AG09319 (cell line): ENCODE measurements around the gene BBIP1.

ENCODE experiments used
- DNase-seq: peaks from one replicate; pipeline ENCODE4 v3.0.0-alpha.2; 2010; ENCODE audit warnings: low read depth; ENCODE audit errors: extremely low read depth
- TF ChIP-seq, protein P1 (sequence below): IDR thresholded peaks from 2 replicates; pipeline ENCODE4 v1.5.1; 2011; ENCODE audit warnings: low read depth, mild to moderate bottlenecking, inconsistent platforms, low read length, moderate library complexity

Gene BBIP1

DNA sequence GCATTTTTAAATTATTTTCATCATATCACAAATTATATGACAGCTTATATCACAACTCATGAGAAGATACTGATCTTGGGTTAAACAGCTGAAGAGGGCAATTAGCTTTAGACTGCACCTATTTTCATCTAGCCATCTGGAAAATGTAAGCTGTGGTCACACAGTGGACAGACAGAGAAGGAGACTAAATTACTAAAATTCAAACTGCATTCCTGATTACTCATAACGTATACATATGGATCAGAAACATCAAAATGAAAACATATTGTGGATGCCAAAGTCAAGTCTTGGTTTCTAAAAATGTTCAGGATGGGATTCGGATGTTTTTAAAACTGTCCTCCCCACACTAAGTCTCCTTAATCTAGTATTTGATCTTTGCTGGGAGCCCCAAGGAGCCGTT is 6.6 kb downstream of the BBIP1 start:
- TF ChIP-seq, protein P1, sequence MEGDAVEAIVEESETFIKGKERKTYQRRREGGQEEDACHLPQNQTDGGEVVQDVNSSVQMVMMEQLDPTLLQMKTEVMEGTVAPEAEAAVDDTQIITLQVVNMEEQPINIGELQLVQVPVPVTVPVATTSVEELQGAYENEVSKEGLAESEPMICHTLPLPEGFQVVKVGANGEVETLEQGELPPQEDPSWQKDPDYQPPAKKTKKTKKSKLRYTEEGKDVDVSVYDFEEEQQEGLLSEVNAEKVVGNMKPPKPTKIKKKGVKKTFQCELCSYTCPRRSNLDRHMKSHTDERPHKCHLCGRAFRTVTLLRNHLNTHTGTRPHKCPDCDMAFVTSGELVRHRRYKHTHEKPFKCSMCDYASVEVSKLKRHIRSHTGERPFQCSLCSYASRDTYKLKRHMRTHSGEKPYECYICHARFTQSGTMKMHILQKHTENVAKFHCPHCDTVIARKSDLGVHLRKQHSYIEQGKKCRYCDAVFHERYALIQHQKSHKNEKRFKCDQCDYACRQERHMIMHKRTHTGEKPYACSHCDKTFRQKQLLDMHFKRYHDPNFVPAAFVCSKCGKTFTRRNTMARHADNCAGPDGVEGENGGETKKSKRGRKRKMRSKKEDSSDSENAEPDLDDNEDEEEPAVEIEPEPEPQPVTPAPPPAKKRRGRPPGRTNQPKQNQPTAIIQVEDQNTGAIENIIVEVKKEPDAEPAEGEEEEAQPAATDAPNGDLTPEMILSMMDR, result no peak
- no peak for DNase-seq

DNA sequence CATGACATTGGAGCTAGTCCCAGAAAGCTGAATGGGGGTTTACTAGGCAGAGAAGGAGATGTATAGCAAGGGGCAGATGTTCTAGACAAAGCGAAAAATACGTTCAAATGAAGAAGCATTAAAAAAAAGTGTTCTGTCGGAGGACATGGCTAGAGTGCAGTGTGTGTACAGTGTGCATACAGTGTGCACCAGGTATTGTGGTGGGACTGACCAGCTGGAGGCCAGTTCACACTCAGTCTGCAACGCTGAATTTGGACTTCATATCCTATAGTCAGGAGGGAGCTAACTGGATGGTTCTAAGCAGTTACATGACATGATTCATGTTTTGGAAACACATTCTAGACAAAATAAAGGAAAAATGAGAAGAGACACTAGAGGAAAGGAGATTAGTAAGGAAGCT is 8.8 kb downstream of the BBIP1 start:
- DNase-seq, result no peak
- TF ChIP-seq, protein P1, result no peak

DNA sequence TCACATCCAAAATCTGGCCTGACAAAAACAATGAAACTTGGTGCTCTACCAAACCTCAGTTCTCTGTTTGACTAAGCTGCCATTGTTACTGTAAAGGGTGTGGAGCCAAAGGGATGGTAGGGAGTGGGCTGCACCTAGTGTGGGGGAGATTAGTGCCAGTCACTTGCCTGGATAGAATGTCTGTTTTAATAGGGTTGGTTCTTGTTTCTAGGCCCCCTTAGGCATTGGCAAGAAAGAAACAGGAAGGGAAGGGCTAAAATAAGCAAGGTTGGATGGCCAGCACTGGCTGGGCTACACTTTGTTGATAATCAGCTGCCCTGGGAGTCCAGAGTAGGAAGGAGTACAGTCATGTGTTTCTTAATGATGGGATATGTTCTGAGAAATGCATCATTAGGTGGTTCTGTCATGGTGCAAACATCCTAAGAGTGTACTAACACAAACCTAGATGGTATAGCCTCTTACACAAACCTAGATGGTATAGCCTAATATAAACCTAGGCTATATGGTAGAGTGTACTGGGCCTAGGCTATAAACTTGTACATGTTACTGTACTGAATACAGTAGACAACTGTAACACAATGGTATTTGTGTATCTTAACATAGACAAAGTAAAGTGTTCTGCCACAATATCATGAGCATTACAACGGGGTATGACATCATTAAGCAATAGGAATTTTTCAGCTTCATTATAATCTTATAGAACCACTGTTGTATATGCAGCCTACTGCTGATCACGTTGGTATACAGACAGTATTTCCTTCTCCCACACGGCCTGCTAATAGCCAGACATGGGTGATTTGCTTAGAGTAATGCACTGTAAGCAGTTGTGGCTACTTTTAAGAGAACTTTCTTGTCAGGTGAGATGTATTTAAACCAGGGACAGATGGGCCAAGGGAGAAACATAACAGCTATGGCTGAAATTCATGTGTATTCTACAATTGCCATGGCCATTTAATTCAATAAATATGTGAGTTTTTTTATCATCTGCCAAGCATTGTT is 15.4 kb downstream of the BBIP1 start:
- no peak for DNase-seq
- TF ChIP-seq, protein P1, result no peak

DNA sequence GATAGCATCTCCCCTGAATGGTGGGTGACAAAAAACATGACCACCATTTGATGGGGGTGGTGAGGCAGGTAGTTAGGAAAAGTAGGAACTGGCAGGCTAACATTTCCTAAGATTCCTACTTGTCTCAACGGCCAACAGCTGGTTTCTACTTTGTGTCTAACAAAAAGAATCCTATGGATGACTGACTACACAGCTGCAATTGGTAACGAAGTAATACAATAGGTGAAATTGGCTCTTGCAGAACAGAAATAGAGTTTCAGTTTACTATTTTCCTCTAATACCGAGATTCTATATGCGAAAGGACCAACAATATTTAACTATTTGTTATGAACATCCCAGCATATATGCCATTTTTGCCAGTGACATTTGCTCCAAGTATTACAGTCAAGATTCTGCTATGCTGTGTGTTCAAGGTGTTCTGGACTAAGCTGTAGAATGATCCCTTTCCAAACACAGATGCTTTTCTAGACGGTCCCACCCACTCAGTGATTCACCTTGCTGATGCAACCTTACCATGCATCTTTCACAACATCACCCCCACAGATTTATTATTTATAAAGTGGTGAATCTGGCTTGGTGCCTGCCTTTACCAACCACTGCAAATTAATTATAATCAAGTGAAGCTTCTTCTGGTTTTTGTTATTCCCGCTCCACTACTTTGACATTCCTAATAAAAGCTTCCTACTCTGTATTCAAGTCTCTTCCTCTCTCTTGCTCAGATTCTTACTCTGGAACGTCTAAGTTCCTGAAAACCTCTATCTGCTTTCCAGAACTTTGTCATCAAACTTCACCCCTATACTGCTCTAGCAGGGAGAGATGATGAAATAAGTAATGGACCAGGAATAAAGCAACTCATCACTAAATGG is 16.8 kb downstream of the BBIP1 start:
- TF ChIP-seq, protein P1, result no peak
- no peak for DNase-seq

DNA sequence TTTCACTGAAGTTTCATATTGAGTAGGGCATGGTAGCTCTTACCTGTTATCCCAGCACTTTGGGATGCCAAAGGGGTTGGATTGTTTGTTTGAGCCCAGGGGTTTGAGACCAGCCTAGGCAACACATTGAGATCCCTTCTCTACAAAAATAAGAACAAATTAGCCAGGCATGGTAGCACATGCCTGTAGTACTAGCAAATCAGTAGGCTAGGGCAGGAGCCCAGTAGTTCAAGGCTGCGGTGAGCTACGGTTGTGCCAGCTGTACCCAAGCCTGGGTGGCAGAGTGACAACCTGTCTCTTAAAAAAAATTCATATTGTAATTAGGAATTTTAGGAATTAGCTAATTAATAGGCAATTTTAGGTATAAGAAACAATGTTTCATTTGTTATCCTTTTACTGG is 18.0 kb downstream of the BBIP1 start:
- DNase-seq, result no peak
- TF ChIP-seq, protein P1, result no peak

DNA sequence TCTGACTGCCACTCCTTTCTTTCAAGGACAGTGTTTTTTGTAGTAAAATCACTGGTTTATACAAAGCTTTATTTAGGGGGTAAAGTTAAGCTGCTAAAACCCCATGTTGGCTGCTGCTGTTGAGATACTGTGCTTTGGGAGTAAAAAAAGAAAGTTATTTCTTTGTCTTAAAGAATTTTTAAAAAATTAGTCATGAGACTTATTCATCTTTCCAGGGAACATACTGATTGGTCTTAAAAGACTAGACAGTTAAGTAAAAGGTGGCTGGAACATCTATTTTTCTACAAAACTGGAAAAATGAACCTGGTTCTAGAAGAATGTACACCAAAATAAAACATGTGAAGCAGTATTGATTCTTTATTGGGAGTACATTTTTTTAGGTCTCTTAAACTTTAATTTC is 20.6 kb downstream of the BBIP1 start:
- DNase-seq, result no peak
- TF ChIP-seq, protein P1, result no peak

DNA sequence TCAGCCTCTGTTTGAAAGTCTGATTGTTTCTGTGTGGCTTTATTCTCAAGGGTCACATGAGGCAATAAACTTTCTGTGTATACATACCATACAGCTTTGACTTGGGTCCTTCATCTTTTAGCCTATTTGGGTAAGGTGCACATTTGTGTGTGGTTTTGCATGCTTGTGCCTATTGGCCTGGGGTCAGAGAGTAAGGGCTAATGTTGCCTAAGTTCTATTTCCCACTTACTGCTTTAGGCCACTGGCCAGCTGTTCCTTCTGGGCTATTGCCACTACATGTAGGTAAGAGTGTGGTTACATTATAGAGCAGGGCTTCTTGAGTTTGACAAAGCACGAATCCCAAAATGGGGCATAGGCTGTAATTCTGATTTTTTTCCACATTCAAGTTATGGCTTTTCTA is 21.8 kb downstream of the BBIP1 start:
- TF ChIP-seq, protein P1, result no peak
- no peak for DNase-seq
